OCI-LY1 (cell line): Measurements from ENCODE around the gene LAMTOR3.
"Not testable (repeated sequence)": the region's sequence is repeated elsewhere in the genome, so short reads cannot be mapped to it uniquely, and the experiment has no call there.

Source experiments
- H2AFZ ChIP-seq: fragments of 200-600 bp; sonication (generic), shearing (Covaris generic); 2 replicates; pipeline ENCODE4 v1.6.0; 2014; ENCODE audit warnings: antibody characterized with exemption, mild to moderate bottlenecking, low read length
- H3F3A ChIP-seq: fragments of 200-600 bp; sonication (generic), shearing (Covaris generic); 2 replicates; pipeline ENCODE4 v1.6.0; 2014; ENCODE audit warnings: mild to moderate bottlenecking, antibody characterized with exemption, low read length, moderate library complexity; ENCODE audit not compliant: insufficient read depth
- H3K27ac ChIP-seq: fragments of 200-600 bp; sonication (generic); 2 replicates; pipeline ENCODE4 v1.5.1; 2014; ENCODE audit warnings: low read length, mixed run types, mild to moderate bottlenecking, low read depth; ENCODE audit not compliant: poor library complexity, severe bottlenecking
- H3K27me3 ChIP-seq: fragments of 200-600 bp; sonication (generic); 2 replicates; pipeline ENCODE4 v1.6.0; 2014; ENCODE audit warnings: antibody characterized with exemption, mild to moderate bottlenecking, low read length, moderate library complexity; ENCODE audit not compliant: insufficient read depth
- H3K36me3 ChIP-seq: fragments of 200-600 bp; sonication (generic); 2 replicates; pipeline ENCODE4 v1.6.1; 2014; ENCODE audit warnings: mild to moderate bottlenecking, antibody characterized with exemption, low read length, moderate library complexity, mixed read lengths; ENCODE audit not compliant: insufficient read depth
- H3K4me1 ChIP-seq: fragments of 200-600 bp; sonication (generic); 2 replicates; pipeline ENCODE4 v1.5.1; 2014; ENCODE audit warnings: mild to moderate bottlenecking, low read length, moderate library complexity; ENCODE audit not compliant: insufficient read depth, severe bottlenecking
- H3K4me2 ChIP-seq: fragments of 200-600 bp; sonication (generic), shearing (Covaris generic); 2 replicates; pipeline ENCODE4 v1.6.1; 2014; ENCODE audit warnings: low read length
- H3K4me3 ChIP-seq: fragments of 200-600 bp; sonication (generic); 2 replicates; pipeline ENCODE4 v1.5.1; 2014; ENCODE audit warnings: low read length, low read depth, mild to moderate bottlenecking, mixed read lengths; ENCODE audit not compliant: poor library complexity, severe bottlenecking
- H3K79me2 ChIP-seq: fragments of 200-600 bp; shearing (Covaris generic); 2 replicates; pipeline ENCODE4 v1.6.1; 2016; ENCODE audit warnings: mixed run types, low read length, mixed read lengths; ENCODE audit not compliant: insufficient read depth
- H3K9ac ChIP-seq: fragments of 200-600 bp; sonication (generic), shearing (Covaris generic); 2 replicates; pipeline ENCODE4 v1.6.1; 2014; ENCODE audit warnings: mild to moderate bottlenecking, low read length, mixed read lengths
- H3K9me2 ChIP-seq: fragments of 200-600 bp; sonication (generic), shearing (Covaris generic); 2 replicates; pipeline ENCODE4 v1.6.1; 2014; ENCODE audit warnings: low read depth, mild to moderate bottlenecking, low read length, mixed read lengths
- H3K9me3 ChIP-seq: fragments of 200-600 bp; shearing (Covaris generic); 2 replicates; pipeline ENCODE4 v1.6.1; 2014; ENCODE audit warnings: low read length, mixed read lengths
- H4K20me1 ChIP-seq: fragments of 200-600 bp; sonication (generic), shearing (Covaris generic); 2 replicates; pipeline ENCODE4 v1.6.0; 2016; ENCODE audit warnings: mild to moderate bottlenecking, low read length; ENCODE audit not compliant: insufficient read depth
- CTCF ChIP-seq: fragments of 200-600 bp; sonication (generic), shearing (Covaris generic); IDR thresholded peaks from 2 replicates; pipeline ENCODE4 v1.5.1; 2017; ENCODE audit warnings: mild to moderate bottlenecking, antibody characterized with exemption, low read length, moderate library complexity, mixed read lengths
- EZH2 ChIP-seq: fragments of 200-600 bp; sonication (generic), shearing (Covaris generic); IDR thresholded peaks from 2 replicates; pipeline ENCODE4 v1.8.0; 2017; ENCODE audit warnings: borderline replicate concordance, mixed run types, mild to moderate bottlenecking, antibody characterized with exemption, low read length, moderate library complexity, mixed read lengths

Gene LAMTOR3

GRCh38 chr4:99833756-99834155 is 60.5 kb downstream of the LAMTOR3 start:
- H3K27ac ChIP-seq: no peak overlapping the region
- no peaks in the 10 kb centered on the region for H3F3A ChIP-seq
- H3K9me2 ChIP-seq: no peaks in the 10 kb centered on the region
- peaks cover 34% of the 10 kb centered on the region for H3K36me3 ChIP-seq
- H4K20me1 ChIP-seq: no peaks in the 10 kb centered on the region
- no peak overlapping the region for H2AFZ ChIP-seq
- no peak overlapping the region for H3K9ac ChIP-seq
- no peaks in the 10 kb centered on the region for H3K27me3 ChIP-seq
- TF ChIP-seq EZH2: no peak
- no peak for TF ChIP-seq CTCF
- H3K79me2 ChIP-seq: peaks cover 52% of the 10 kb centered on the region
- H3K9me3 ChIP-seq: no peaks in the 10 kb centered on the region
- no peaks in the 10 kb centered on the region for H3K4me1 ChIP-seq
- H3K4me2 ChIP-seq: no peak overlapping the region
- H3K4me3 ChIP-seq: no peak overlapping the region

- Histone ChIP-seq H3K4me3 (no peak overlapping the region), H2AFZ (no peak overlapping the region), H3K9ac (no peak overlapping the region), H3K27me3 (no peaks in the 10 kb centered on the region), H3K4me2 (no peak overlapping the region), H4K20me1 (no peaks in the 10 kb centered on the region), H3K9me3 (no peaks in the 10 kb centered on the region), H3F3A (no peaks in the 10 kb centered on the region), H3K4me1 (no peaks in the 10 kb centered on the region), H3K9me2 (no peaks in the 10 kb centered on the region), H3K36me3 (peaks cover 26% of the 10 kb centered on the region), H3K79me2 (peaks cover 62% of the 10 kb centered on the region), H3K27ac (no peak overlapping the region)
- TF ChIP-seq EZH2: no peak
- TF ChIP-seq CTCF: no peak
These were observed 61.5 kb downstream of the LAMTOR3 start for GRCh38 chr4:99832758-99833157.

GRCh38 chr4:99832321-99832720 is 61.9 kb downstream of the LAMTOR3 start:
- H3K27me3 ChIP-seq: no peaks in the 10 kb centered on the region
- no peak overlapping the region for H3K4me2 ChIP-seq
- no peak overlapping the region for H3K27ac ChIP-seq
- no peaks in the 10 kb centered on the region for H3K9me2 ChIP-seq
- H3K79me2 ChIP-seq: peaks cover 66% of the 10 kb centered on the region
- no peaks in the 10 kb centered on the region for H3K9me3 ChIP-seq
- H4K20me1 ChIP-seq: no peaks in the 10 kb centered on the region
- TF ChIP-seq EZH2 (no peak), CTCF (no peak)
- H3K9ac ChIP-seq: no peak overlapping the region
- no peak overlapping the region for H2AFZ ChIP-seq
- H3K4me3 ChIP-seq: no peak overlapping the region
- peaks cover 22% of the 10 kb centered on the region for H3K36me3 ChIP-seq
- H3F3A ChIP-seq: no peaks in the 10 kb centered on the region
- no peaks in the 10 kb centered on the region for H3K4me1 ChIP-seq

- H3K4me2 ChIP-seq, H3K27ac ChIP-seq, H4K20me1 ChIP-seq, H3K9me3 ChIP-seq, H3K27me3 ChIP-seq, H3F3A ChIP-seq, H3K4me3 ChIP-seq, H2AFZ ChIP-seq, H3K9ac ChIP-seq, H3K9me2 ChIP-seq: not testable (repeated sequence)
- Histone ChIP-seq H3K36me3 (peaks cover 19% of the 10 kb centered on the region; the same call in 1 of the 2 replicates), H3K4me1 (peaks cover 12% of the 10 kb centered on the region), H3K79me2 (peaks cover 86% of the 10 kb centered on the region)
These were observed 64.2 kb downstream of the LAMTOR3 start for GRCh38 chr4:99830051-99830450.
